Peyer's patch (tissue), 4 donors: ENCODE measurements around the gene RAE1. TPM values are rescaled to one million over a fixed set of nuclear protein-coding genes. Genes with fewer than 3 reads are reported as not detected.

Source experiments
- DNase-seq, 3 donors: peaks; one replicate each; pipeline ENCODE4 v3.0.0-alpha.2; 2017 to 2019
- H3K27ac ChIP-seq, 4 donors: fragments of 200-600 bp; sonication (generic); one replicate each; pipeline ENCODE4 v1.5.1; 2016 to 2019
- H3K27me3 ChIP-seq, 2 donors: fragments of 200-600 bp; sonication (generic); one replicate each; pipeline ENCODE4 v1.5.1; 2019
- H3K36me3 ChIP-seq, 3 donors: fragments of 200-600 bp; sonication (generic); one replicate each; pipeline ENCODE4 v1.5.1; 2016 to 2019
- H3K4me1 ChIP-seq, 4 donors: fragments of 200-600 bp; sonication (generic); one replicate each; pipeline ENCODE4 v1.5.1; 2016 to 2019
- H3K4me3 ChIP-seq, 4 donors: fragments of 200-600 bp; sonication (generic); 1 replicate in 3 of 4; 2 replicates in 1 of 4; pipeline ENCODE4 v1.5.1; 2016 to 2019; ENCODE audit warnings: mild to moderate bottlenecking in 1 of 4
- H3K9me3 ChIP-seq, 4 donors: fragments of 200-600 bp; sonication (generic); one replicate each; pipeline ENCODE4 v1.5.1; 2016 to 2019; ENCODE audit warnings: mild to moderate bottlenecking in 1 of 4
- POLR2A ChIP-seq, 2 donors: fragments of 450-650 bp; IDR thresholded peaks; one replicate each; pipeline ENCODE4 v1.5.1; 2017; ENCODE audit warnings: antibody characterized with exemption in 2 of 2, mild to moderate bottlenecking in 2 of 2, moderate library complexity in 2 of 2
- total RNA-seq, 4 donors: library from RNA; depleted of rRNA; stranded (reverse); fragments of >200 nt; gene quantifications; one replicate each; pipeline ENCODE4 v1.1.0, GENCODE V29; 2016
- TF ChIP-seq, protein P1 (sequence below), 6 experiments: fragments of 450-650 bp in 4 of 6; fragments of 200-600 bp in 2 of 6; sonication (generic) in 1 of 6; IDR thresholded peaks; one replicate each; pipeline ENCODE4 v1.5.1; 2017 to 2019; ENCODE audit warnings: antibody characterized with exemption in 6 of 6, mild to moderate bottlenecking in 3 of 6, moderate library complexity in 1 of 6

The RAE1 gene, protein sequence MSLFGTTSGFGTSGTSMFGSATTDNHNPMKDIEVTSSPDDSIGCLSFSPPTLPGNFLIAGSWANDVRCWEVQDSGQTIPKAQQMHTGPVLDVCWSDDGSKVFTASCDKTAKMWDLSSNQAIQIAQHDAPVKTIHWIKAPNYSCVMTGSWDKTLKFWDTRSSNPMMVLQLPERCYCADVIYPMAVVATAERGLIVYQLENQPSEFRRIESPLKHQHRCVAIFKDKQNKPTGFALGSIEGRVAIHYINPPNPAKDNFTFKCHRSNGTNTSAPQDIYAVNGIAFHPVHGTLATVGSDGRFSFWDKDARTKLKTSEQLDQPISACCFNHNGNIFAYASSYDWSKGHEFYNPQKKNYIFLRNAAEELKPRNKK
- total RNA-seq: 10 to 100 TPM; 21.5 to 38.9 (median 33.3) TPM

GRCh38 chr20:57351042-57351783, at the start of gene RAE1:
Gene RAE1 (plus strand): TSS chr20:57351255. CDS start chr20:57354039, 2,784 bp downstream.
- Histone ChIP-seq H3K9me3 (no peaks in the 10 kb centered on the region), H3K27ac (peak within 1 kb of the TSS; percentile 81 to 89 (median 84)), H3K4me1 (peaks cover 0 to 13% (median 7%) of the 10 kb centered on the region in 4 donors), H3K27me3 (no peaks in the 10 kb centered on the region), H3K4me3 (peak within 1 kb of the TSS; percentile 84 to 98 (median 87)), H3K36me3 (peaks cover 0 to 7% (median 0%) of the 10 kb centered on the region in 3 donors)
- DNase-seq: peak; percentile 84 to 96 (median 91)
- TF ChIP-seq, protein P1, sequence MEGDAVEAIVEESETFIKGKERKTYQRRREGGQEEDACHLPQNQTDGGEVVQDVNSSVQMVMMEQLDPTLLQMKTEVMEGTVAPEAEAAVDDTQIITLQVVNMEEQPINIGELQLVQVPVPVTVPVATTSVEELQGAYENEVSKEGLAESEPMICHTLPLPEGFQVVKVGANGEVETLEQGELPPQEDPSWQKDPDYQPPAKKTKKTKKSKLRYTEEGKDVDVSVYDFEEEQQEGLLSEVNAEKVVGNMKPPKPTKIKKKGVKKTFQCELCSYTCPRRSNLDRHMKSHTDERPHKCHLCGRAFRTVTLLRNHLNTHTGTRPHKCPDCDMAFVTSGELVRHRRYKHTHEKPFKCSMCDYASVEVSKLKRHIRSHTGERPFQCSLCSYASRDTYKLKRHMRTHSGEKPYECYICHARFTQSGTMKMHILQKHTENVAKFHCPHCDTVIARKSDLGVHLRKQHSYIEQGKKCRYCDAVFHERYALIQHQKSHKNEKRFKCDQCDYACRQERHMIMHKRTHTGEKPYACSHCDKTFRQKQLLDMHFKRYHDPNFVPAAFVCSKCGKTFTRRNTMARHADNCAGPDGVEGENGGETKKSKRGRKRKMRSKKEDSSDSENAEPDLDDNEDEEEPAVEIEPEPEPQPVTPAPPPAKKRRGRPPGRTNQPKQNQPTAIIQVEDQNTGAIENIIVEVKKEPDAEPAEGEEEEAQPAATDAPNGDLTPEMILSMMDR (IDR thresholded peaks at IDR 0.05): no peak
- peak in 1 of 2 donors; percentile 23 for TF ChIP-seq POLR2A (IDR thresholded peaks at IDR 0.05)

DNA sequence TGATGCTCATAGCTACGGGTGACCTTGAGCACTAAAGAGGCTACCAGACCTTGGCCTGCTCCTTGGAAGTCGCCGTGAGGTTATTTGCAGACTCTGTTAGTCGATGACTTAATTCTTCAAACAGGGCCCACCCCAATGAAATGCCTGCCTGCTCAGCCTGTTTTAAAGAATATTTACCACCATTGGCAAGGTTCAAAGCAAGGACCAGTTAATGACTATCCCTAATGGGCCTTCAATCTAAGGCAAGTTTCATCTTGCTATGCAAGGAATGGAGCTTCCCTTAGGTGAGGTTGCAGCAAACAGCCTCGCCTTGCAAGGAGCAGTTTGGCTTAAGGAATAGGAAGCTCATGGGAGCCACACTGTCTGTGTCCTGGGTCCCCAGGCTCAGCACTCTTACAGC, 44.3 kb upstream of the RAE1 start:
- Histone ChIP-seq H3K9me3 (no peaks in the 10 kb centered on the region), H3K4me3 (no peak overlapping the region), H3K27me3 (no peaks in the 10 kb centered on the region), H3K4me1 (no peaks in the 10 kb centered on the region), H3K27ac (no peak overlapping the region), H3K36me3 (no peaks in the 10 kb centered on the region)
- TF ChIP-seq, protein P1 (IDR thresholded peaks at IDR 0.05): no peak
- DNase-seq: no peak

GRCh38 chr20:57308451-57309271, 42.4 kb upstream of the RAE1 start:
- no peaks in the 10 kb centered on the region for H3K4me1 ChIP-seq
- DNase-seq: no peak
- TF ChIP-seq POLR2A (IDR thresholded peaks at IDR 0.05): no peak
- TF ChIP-seq, protein P1 (IDR thresholded peaks at IDR 0.05): no peak
- no peaks in the 10 kb centered on the region for H3K36me3 ChIP-seq
- no peak overlapping the region for H3K27ac ChIP-seq
- no peak overlapping the region for H3K4me3 ChIP-seq
- no peaks in the 10 kb centered on the region for H3K9me3 ChIP-seq
- H3K27me3 ChIP-seq: no peaks in the 10 kb centered on the region

GRCh38 chr20:57309544-57310115, 41.4 kb upstream of the RAE1 start:
- Histone ChIP-seq H3K36me3 (no peaks in the 10 kb centered on the region), H3K27ac (no peak overlapping the region), H3K9me3 (no peaks in the 10 kb centered on the region), H3K4me3 (no peak overlapping the region), H3K27me3 (no peaks in the 10 kb centered on the region), H3K4me1 (no peaks in the 10 kb centered on the region)
- TF ChIP-seq, protein P1 (IDR thresholded peaks at IDR 0.05): no peak
- TF ChIP-seq POLR2A (IDR thresholded peaks at IDR 0.05): no peak
- no peak for DNase-seq
